ENCODE results near the gene EDN2.

DNA sequence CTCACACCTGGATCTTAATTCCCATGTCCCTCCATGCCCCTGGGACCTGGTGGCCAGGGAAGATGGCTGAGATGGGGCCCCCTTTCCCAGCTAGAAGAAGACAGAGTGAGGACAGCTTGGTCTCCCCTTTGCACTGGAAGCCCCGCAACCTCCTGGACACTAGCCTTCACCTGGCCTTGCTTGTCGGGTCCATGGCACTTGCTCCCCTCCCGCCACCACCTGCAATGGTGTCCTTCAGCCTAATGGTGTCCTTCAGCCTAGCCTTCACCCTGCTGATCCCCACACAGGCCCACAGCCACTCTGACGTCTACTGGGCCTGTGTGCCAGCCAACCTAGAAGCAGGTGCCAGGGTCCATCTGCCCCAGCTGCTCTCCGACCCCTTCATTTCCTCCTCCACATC lies 45.9 kb upstream of the EDN2 start:
- TF ChIP-seq, protein P1, sequence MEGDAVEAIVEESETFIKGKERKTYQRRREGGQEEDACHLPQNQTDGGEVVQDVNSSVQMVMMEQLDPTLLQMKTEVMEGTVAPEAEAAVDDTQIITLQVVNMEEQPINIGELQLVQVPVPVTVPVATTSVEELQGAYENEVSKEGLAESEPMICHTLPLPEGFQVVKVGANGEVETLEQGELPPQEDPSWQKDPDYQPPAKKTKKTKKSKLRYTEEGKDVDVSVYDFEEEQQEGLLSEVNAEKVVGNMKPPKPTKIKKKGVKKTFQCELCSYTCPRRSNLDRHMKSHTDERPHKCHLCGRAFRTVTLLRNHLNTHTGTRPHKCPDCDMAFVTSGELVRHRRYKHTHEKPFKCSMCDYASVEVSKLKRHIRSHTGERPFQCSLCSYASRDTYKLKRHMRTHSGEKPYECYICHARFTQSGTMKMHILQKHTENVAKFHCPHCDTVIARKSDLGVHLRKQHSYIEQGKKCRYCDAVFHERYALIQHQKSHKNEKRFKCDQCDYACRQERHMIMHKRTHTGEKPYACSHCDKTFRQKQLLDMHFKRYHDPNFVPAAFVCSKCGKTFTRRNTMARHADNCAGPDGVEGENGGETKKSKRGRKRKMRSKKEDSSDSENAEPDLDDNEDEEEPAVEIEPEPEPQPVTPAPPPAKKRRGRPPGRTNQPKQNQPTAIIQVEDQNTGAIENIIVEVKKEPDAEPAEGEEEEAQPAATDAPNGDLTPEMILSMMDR (IDR thresholded peaks at IDR 0.05), result no peak
- TF ChIP-seq POLR2A (IDR thresholded peaks at IDR 0.05) (no peak), POLR2AphosphoS5 (IDR thresholded peaks at IDR 0.05) (no peak), EP300 (IDR thresholded peaks at IDR 0.05) (no peak)
